NCI-H1694 treated with DMSO at 0.1 percent for 48 hours (cell line): ENCODE data around the gene DNAJC21.
A peak's percentile ranks its signal among the peaks of the same experiment; 100 is the strongest.

Experiments used
- DNase-seq: peaks from one replicate; lab custom pipeline; 2025; lab: John Stamatoyannopoulos, UW

DNAJC21 gene

GRCh38 chr5:34982823-34983222 is 53.5 kb downstream of the DNAJC21 start:
- no peak for DNase-seq

GRCh38 chr5:34986965-34987364 is 57.6 kb downstream of the DNAJC21 start:
- DNase-seq = no peak

- no peak for DNase-seq
Observed at GRCh38 chr5:34991486-34992238, 62.3 kb downstream of the DNAJC21 start.

GRCh38 chr5:34993951-34994350 is 64.6 kb downstream of the DNAJC21 start:
- DNase-seq = no peak

- no peak for DNase-seq
Observed at GRCh38 chr5:34996261-34996660, 66.9 kb downstream of the DNAJC21 start.

GRCh38 chr5:34998058-34998789 is 68.9 kb downstream of the DNAJC21 start:
- DNase-seq = peak; percentile 12

GRCh38 chr5:35001842-35002241 is 72.5 kb downstream of the DNAJC21 start:
- no peak for DNase-seq

GRCh38 chr5:35002459-35002858 is 73.1 kb downstream of the DNAJC21 start:
- DNase-seq = no peak

GRCh38 chr5:35003018-35003957 is 73.9 kb downstream of the DNAJC21 start:
- DNase-seq = peak; percentile 64

GRCh38 chr5:35004200-35004599 is 74.8 kb downstream of the DNAJC21 start:
- DNase-seq = no peak

GRCh38 chr5:35004771-35005170 is 75.4 kb downstream of the DNAJC21 start:
- DNase-seq = no peak
